GM23248 (cell line): Measurements from ENCODE around the gene PRPSAP2.
"Not testable (repeated sequence)": the region's sequence is repeated elsewhere in the genome, so short reads cannot be mapped to it uniquely, and the experiment has no call there.

Experiments used
- EZH2 ChIP-seq: fragments of 200-600 bp; sonication (generic); IDR thresholded peaks from 2 replicates; pipeline ENCODE4 v1.6.1; 2018; ENCODE audit warnings: antibody characterized with exemption, mild to moderate bottlenecking; ENCODE audit not compliant: insufficient read depth, poor library complexity, severe bottlenecking
- EZH2phosphoT487 ChIP-seq: fragments of 200-600 bp; sonication (generic); IDR thresholded peaks from 2 replicates; pipeline ENCODE4 v1.6.1; 2018; ENCODE audit warnings: antibody characterized with exemption, moderate library complexity, mild to moderate bottlenecking, low read depth; ENCODE audit not compliant: insufficient read depth

DNA sequence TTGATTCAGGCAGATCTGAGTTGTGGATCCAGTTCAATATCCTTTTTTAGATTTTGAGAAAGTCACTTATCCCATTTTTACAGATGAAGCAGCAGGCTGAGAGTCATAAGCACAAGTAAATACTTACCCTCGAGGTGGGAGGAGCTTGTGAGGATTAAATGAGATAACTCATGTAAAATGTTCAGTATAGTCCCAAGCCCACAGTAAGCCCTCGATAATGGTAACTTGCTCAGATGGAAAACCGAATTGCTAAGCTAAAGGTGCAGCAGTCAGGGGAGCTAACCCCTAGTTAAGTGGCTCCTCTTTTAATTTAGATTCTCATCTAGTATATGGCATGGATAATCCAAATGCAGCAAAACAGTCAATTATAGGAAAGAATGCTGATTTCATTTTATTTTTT is 42.0 kb upstream of the PRPSAP2 start:
- not testable (repeated sequence) for TF ChIP-seq EZH2, EZH2phosphoT487
